Activated CD4-positive, alpha-beta T cell treated with anti-CD3 and anti-CD28 coated beads, Interleukin-2, amount 50 U/mL, for 4 hours (primary cell): ENCODE measurements around the gene TGFBR3L.

Experiments used
- DNase-seq, 2 experiments: peaks; one replicate each; pipeline ENCODE4 v3.0.0-alpha.2; 2020

The TGFBR3L gene

GRCh38 chr19:7914598-7915045, at the start of gene TGFBR3L:
TSS of gene TGFBR3L (plus strand) at chr19:7914830.
- DNase-seq: no peak

GRCh38 chr19:7865262-7865911, 49.2 kb upstream of the TGFBR3L start:
- no peak for DNase-seq

- DNase-seq: no peak
Observed at GRCh38 chr19:7866399-7867091, 48.1 kb upstream of the TGFBR3L start.

- no peak for DNase-seq
Observed at GRCh38 chr19:7867092-7867844, 47.4 kb upstream of the TGFBR3L start.

- peak in 1 of 2 experiments; percentile 25 for DNase-seq
Observed at GRCh38 chr19:7868326-7868670, 46.3 kb upstream of the TGFBR3L start.

GRCh38 chr19:7868671-7869452, 45.8 kb upstream of the TGFBR3L start:
- DNase-seq: peak; percentile 73 to 78

- DNase-seq: peak; percentile 72
Observed at GRCh38 chr19:7869453-7869909, 45.1 kb upstream of the TGFBR3L start.

GRCh38 chr19:7869910-7870511, 44.6 kb upstream of the TGFBR3L start:
- peak; percentile 51 to 53 for DNase-seq

- peak in 1 of 2 experiments; percentile 28 for DNase-seq
Observed at GRCh38 chr19:7870571-7871436, 43.8 kb upstream of the TGFBR3L start.

- peak; percentile 74 to 78 for DNase-seq
Observed at GRCh38 chr19:7871437-7872305, 43.0 kb upstream of the TGFBR3L start.

- DNase-seq: no peak
Observed at GRCh38 chr19:7872306-7873204, 42.1 kb upstream of the TGFBR3L start.

GRCh38 chr19:7873304-7874075, 41.1 kb upstream of the TGFBR3L start:
- no peak for DNase-seq

GRCh38 chr19:7874076-7874896, 40.3 kb upstream of the TGFBR3L start, which contains the start of gene PRR36:
TSS of gene PRR36 (minus strand) at chr19:7874390. CDS start at chr19:7873689, 701 bp downstream.
- DNase-seq: no peak

GRCh38 chr19:7874897-7875273, 39.7 kb upstream of the TGFBR3L start:
- no peak for DNase-seq

GRCh38 chr19:7877249-7877836, 37.3 kb upstream of the TGFBR3L start:
- DNase-seq: no peak

GRCh38 chr19:7879111-7879807, 35.4 kb upstream of the TGFBR3L start:
- DNase-seq: no peak
